Measurements from ENCODE around the gene CYB561.
"Not testable (repeated sequence)": the region's sequence is repeated elsewhere in the genome, so short reads cannot be mapped to it uniquely, and the experiment has no call there.

CYB561 gene

DNA sequence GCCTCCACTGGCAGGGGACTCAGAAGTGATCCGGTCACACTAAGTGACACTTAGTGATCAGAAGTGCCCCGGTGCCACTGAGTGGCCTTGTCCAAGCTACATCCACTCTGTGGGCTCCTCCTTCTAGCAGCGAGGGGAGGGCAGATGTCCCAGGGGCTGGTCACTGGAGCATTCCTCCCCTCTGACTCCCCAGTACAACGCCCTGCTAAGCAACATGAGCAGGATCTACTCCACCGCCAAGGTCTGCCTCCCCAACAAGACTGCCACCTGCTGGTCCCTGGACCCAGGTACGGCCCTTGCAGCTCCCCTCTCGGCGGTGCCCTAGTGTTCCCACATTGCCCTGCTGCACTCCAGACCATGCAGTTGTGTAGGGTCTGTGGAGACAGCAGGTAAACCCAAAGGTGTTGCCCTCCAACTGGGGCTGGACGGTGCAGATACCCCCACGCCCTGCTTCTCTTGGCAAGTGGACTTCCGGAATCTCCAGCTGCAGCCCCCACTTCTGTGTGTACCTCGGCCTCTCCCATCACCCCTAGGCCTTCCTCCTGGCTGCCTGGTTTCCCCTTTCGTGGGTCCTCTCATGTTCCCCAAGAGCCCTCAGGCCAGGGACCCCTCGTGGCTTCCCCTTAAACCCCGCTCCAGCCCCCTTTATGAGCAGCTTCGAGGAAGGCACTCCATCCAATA lies 32.8 kb upstream of the CYB561 start:
- DNase-seq = no peak

DNA sequence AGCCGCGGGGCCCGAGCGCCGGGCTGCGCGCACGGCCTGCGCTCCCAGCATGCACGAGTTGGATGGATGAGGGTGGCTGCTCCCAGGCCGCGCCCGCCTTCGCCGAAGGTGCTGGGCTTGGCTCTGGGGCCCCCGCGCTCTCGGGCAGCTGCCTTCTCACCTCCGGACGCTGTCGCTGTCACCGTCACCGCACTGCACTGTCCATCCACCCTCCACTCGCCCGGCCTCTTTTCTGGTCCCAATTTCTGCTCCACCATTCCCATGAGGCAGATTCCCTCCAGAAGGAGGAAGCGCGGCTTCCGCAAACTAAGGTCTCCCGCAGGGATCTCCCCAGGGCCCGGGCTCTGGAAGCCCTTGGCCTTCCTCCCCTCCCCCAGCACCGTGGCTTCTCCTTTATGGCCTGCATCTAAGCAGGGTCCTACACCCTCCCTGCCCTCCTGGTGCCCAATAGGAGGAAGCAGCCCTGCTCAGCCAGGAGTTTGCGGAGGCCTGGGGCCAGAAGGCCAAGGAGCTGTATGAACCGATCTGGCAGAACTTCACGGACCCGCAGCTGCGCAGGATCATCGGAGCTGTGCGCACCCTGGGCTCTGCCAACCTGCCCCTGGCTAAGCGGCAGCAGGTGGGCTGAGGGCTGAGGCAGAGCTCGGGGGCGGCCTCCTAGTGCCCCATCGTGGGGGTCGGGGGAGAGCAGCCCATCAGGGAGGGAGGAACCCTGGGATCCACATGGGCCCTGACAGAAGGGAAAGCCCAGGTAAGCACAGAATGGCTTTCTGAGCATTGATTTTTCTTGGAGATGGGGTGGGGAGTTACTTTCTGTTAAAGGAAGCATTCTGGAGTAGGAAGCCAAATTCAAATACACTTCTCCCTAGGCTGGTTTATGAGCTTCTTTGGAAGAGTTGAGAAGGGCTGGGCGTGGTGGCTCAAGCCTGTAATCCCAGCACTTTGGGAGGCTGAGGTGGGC lies 31.7 kb upstream of the CYB561 start:
- no peak for DNase-seq

DNA sequence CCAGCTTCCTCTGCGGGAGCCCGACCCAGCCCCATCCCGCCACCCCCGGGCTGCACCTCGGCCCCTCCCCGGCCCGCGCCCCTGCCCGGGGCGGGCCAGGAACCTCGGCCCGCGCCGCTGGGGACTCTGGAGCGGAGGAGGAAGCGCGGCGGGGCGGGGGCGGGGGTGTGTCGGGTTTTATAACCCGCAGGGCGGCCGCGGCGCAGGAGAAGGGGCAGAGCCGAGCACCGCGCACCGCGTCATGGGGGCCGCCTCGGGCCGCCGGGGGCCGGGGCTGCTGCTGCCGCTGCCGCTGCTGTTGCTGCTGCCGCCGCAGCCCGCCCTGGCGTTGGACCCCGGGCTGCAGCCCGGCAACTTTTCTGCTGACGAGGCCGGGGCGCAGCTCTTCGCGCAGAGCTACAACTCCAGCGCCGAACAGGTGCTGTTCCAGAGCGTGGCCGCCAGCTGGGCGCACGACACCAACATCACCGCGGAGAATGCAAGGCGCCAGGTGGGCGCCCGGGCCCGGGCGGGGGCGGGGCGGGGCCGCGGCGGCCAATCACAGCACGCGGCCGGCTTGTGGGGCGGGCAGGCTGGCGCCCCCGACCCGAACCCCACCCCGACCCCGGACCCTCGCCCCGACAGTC lies 30.9 kb upstream of the CYB561 start, which contains the start of gene ACE:
ACE (plus strand) TSS at position 208 of the 626 bp plus-strand sequence; CDS start at position 242, 34 bp downstream.
- no peak for DNase-seq

DNA sequence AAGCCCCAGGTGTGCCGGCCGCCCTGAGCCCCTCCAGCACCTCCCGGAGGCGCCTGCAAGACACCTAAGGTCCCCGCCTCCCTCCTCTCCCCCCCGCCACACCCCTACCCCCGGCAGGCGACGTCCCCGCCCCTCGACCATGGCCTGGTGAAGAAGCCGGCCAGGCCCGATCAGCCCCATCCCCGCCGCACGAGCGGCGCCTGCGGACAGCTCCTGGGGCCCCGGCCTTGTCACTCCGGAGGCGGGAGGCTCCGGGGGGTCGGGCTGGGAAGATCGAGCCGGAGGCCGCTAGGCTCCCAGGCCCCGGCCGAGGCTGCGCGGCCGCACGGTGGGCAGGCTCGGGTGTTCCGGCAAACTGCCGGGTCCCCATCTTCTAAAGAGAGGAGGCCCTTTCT lies 30.4 kb upstream of the CYB561 start:
- no peak for DNase-seq

DNA sequence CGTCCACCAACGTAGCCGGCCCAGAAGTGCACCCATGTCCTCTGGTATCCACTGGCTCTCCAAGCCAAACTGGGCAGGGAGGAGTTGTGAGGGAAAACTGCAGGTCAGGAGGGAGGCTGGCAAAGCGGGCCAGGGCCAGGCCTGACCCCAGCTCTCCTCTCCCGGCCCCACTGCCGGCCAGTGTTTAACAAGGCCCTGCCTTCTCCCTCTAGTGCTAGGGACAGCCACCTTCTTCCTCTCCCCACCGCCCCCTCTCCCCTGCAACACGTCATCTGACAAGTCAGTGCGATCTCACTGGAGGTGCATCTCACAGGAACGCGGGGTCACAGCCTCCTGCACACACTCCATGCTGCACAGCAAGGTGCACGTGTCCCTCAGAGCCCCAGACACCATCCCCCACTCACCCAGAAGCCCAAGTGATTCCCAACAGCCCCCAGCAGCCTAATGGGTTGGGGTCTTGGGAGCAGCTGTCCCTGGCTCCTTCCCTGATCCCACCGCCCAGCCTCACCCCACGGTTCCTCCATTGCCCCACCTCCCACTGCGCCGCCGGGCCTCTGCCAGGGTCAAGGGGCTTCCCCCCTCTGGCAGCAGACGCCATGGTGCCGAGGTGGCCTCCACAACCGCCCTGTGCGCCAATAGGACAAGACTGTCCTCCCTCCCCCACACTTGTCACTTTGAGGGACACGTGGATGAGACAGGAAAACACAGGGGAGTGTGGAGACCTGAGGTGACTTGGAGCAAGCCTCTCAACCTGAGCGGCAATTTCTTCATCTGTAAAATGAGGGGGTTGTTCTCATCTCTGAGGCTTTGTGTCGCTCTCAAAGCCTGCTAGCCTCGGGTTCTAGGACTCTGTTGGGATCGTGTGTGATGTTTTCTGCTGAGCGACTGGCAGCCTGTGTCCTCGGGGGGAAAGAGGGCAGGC lies 29.6 kb upstream of the CYB561 start:
- no peak for DNase-seq

DNA sequence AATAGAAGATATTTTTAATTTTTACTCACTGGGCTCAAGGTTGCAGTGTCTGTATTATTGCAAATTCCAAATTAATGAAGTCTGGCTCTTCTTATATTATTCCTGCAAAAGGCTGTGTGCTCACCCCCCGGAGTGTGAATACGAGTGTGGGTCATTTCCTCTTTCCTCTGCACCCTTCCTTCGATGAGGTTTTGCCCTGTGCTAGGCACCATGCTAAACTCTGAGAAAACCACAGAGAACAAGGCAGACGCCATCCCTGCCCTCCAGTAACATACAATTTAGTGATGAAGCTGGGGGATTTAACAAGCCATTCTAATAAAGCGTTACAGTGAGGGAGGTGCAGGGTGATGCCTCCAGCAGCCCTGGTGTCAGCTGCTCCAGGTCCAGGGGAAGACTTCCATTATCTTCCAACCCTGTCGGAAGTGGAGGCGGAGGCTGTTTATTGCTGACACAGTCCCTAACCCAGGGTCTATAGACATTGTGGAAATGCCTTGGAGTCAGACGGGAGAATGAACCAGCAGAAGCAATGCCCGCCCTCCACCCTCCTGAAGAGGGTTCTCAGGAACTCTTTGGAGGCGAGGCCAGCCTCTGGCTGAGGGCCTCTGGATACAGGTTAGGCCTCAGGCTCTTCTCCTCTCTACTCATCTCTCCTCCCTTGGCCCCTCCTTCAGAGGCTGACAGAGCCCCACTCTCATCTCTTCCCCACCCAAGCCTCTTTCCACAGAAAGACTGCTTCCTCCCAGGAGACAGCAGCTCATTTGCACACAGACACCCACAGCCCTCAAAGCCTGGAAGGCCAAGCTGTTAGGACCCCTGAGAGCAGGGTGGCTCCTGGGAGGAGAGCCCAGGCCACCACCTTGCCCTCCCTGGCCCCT lies 28.7 kb upstream of the CYB561 start:
- DNase-seq = no peak

DNA sequence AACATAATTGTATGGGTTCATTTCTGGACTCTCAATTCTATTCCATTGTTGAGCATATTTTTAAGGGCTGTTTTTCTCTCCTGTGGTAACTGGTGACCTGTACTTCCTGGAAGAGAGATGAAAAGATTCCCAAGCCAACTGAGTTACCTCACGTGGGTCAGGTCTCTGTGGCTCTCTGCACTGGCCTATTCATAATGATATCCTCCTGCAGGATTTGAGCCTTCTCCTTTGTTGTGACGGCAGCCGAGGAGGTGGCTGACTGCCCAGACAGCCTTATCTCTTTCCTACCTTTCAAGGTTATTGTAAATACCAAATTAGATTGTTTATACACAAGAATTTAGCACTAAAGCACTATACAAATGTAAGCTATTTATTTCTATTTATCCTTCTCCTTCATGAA lies 28.1 kb upstream of the CYB561 start:
- DNase-seq = no peak

DNA sequence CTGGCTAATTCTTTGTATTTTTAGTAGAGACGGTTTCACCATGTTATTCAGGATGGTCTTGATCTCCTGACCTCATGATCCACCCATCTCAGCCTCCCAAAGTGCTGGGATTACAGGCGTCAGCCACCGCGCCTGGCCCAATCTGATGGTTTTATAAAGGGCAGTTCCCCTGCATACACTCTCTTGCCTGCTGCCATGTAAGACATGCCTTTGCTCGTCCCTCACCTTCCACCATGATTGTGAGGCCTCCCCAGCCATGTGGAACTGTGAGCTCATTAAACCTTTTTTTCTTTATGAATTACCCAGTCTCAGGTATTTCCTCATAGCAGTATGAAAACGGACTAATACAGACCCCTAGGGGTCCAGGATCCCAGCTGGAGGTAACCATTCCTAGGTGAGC lies 22.0 kb upstream of the CYB561 start:
- not testable (repeated sequence) for DNase-seq

DNA sequence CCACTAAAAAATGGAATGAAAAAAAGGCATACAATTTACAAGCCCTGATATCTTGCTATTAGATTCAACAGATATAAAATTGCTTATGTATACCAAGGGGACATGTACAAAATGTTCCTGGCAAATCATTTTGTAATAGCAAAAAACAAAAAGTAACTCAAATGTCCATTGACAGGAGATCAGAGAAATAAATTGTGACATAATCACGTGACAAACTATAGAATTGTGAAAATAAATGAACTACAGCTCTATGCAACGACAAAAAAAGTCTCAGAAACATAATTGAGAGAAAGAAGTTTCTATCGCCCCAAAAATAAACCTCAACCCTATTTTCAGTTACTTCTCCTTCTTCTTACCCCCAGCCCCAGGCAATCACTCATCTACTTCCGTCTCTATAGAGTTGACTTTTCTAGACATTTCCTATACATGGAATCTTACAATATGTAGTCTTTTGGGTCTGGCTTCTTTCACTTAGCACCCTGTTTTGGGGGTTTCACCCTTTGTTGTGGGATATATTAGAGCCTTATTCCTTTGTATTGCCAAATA lies 18.7 kb upstream of the CYB561 start:
- DNase-seq = no peak

DNA sequence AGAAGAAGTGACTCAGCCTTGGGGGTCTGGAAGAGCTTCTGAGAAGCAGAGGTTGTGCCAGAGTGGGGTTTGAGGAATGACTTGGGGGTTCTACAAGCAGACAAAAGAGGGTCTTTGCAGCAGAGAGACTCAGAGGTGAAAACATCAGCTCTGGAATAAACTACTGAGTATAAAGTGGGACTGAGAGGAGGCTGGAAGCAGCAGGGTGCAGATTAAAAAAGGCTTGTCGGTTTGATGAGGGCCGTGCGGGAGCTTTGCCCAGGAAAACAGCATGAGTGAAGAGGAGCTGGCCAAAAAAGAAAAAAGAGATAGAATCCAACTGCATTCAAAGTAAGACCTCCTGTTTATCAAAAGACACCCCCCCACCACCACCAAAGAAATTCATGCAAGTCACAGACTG lies 17.7 kb upstream of the CYB561 start:
- no peak for DNase-seq

DNA sequence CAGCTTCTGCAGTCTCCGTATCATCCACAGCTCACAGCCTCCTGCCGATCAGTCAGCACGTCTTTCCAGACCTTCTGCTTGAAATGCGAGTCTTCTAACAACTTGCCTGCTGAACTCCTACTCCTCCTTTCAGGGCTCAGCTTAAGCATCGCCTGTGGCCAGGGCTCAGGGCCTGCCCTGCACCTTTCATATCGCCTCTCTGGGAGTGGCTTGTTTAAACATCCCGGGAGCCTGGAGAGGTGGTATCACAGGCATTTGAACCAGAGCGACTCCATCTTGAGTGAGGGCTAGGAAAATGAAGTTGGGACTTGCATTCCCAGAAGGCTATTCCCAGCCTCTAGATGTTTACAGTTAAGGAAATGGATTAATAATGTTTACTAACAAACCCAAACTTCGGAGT lies 13.9 kb upstream of the CYB561 start:
- no peak for DNase-seq

DNA sequence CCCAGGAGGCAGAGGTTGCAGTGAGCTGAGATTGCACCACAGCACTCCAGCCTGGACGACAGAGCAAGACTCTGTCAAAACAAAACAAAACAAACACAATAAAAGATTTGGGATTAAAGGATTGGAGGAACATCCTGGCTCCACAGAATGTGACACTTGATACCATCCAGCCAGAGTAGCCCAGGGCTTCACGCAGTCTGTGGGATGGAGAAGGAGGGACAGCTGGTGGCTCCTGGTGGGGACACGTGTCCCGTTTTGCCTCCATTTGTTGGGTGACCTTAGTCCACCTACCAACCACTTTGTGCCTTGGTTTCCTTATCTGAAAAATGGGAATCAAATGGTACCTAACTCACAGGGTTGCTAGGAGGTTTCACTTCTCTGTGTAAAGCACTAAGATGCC lies 12.4 kb upstream of the CYB561 start:
- DNase-seq = no peak

DNA sequence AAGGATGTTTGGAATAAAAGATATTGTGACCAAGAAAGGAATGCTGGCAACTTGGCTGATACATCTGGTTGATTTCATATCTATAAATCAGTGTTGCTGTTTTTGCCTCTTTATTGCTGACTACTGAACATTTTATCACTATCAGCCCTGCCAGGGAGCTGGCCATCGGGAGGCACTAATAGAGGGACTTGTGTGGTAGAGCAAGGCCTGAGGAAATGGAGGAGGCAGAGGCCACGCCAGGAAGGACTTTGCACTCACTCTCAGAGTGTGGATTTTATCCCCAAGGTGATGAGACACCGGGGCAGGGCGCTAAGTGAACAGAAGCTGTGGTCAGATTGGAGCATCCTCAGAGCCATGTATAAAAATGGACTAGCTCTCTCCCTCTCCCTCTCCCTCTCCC lies 9.3 kb upstream of the CYB561 start:
- DNase-seq = no peak

DNA sequence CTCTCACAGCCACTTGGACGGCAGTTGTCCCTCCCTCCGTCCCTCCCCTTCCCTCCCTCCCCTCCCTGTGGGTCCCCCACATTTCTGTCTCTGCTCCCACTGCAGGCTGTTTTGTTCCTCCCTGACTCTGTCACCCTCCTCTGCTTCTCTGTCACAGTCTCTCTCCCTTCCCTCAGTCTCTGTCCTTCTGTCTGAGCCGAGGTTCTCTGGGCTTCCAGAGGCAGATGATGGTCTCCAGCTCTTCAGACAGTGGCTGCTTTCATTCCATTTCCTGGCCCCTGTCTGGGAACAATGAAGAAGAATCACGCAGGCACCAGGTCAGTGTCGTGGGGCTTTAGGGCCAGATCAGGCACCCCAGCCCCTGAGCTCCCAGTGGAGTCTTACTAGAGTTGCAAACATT lies 8.8 kb upstream of the CYB561 start:
- no peak for DNase-seq

DNA sequence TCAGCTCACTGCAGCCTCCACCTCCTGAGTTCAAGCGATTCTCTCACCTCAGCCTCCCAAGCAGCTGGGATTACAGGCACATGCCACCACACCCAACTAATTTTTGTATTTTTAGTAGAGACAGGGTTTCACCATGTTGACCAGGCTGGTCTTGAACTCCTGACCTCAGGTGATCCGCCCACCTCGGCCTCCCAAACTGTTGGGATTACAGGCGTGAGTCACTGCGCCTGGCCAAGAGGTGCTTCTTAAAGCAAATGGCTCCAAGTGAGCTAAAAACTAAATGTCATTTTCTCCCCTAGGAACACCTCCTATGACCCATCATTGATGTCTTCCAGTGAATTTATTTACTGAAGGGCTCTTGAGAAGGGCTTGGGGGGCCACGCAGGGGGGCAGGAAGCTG lies 8.3 kb upstream of the CYB561 start:
- not testable (repeated sequence) for DNase-seq

DNA sequence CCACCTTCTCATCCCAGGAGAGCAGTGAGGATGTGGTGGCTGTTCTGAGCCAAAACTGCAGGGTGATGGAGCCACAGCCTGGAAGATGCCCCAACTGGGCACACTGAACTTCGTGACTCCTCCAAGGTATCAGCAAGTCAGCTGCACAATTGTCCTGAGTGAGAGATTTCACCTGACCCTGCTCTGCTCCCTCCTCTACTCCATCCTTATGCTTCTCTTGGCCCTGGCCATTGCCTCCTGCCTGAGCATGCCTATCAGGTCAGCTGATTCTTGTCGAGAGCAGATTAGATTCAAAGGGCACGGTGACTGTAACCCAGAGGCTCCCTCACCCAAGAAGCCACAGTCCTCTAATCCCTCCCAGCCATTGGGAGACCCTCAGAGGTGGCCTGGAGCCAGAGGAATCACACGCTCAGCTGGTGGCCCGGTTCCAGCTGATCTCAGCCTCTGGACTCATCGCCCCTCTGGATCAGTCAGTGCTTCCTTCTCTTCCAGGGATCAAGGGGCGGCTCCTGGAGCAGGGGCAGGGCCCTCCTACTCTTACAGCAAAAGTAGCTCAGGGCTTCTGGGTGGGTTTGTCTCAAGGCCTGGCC lies 7.0 kb upstream of the CYB561 start:
- no peak for DNase-seq

DNA sequence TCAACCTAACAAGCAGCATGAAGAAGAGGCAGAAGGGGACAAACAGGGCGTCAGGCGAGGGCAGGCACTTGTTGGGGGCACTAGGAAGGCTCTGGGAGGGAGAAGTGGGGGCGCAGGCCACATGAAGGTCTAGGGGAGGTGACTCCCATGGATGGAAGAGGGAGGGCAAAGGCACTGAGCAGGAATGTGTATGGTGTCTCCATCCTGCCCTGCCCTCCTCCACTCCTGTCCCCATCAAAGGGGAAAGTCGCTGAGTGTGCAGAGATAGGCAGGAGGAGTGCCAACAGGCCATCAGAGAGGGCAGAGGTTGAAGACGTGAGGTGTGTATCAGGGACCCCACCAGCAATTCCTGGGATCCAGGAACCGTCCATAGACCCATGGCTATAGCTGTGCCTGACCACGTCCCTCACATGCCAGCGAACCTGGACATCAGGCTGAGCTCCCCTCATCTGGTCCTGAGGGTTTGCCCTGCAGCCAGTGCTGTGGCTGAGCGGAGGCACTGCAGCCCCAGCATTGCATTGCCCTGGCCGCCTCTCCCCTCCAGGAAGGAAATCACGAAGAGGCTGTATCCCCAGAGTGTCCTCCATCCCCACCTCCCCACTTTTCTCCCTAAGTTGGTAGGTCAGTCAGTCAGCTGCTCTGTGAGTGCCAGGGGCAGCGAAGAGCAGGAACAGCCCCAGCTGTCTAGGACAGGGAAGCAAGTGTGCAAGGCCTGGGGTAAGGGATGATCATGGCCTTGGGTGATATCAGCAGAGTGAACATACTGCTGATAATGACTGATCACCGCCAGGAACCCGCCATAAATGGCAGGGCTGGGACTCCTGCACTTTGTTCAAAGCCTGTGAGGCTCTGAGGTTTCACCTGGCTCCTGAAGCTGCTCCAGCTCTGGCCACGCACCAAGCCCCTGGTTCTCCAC lies 6.2 kb upstream of the CYB561 start:
- no peak for DNase-seq

DNA sequence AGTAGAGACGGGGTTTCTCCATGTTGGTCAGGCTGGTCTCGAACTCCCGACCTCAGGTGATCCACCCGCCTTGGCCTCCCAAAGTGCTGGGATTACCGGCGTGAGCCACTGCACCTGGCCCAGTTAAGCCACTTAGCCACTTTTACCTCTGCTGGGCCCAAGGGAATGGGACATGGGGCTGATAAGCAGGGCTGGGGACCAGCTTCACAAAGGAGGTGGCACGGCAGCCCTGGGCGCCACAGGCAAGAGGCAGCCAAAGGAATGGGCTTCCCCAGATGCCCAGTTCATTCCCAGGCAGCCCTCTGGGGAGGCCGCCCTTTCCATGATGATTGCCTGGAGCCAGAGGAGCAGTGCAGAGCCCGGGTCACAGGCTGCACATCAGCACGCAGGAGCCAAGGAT lies 5.0 kb upstream of the CYB561 start:
- no peak for DNase-seq

DNA sequence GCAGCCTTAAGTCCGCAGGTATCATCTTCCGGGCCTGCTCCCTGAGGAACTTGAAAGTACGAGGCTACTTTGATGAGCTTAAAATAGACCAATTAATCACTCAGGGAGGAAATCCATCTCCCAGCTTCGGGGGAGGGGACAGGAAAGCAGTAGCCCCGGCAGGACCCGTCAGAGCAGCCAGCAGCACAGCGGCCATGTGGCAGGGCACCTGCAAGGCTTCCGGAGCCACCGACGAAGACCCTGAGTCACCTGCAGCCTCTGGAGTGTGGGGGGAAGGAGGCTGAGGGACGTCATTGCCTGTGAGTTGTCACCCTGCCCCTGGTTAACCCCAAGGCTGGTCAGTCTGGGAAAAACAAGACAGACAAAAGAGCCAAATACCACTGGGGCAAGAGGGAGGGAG lies 4.4 kb upstream of the CYB561 start:
- DNase-seq = no peak

DNA sequence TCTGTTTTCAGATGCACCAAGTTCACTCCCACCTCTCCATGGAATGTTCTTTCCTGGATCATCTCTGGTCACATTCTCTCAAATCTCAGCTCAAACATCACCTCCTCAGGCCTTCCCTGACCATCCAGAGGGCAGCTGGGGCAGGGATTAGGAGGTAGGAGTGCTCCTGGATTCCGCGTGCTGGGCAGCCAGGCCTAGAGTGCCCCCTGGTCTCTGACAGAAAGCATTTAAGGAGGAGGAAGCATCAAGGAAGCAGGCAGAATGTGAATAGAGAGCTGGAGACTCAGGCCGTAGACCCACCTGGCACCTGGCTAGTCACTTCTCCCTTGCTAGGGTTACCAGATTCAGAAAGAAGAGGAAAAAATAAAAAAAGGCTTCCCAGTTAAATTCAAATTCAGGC lies 2.5 kb upstream of the CYB561 start:
- DNase-seq = no peak

Data from cortex of kidney (tissue), 1 donor.